Esophagus muscularis mucosa (tissue), 3 donors: Measurements from ENCODE around the gene PRM2.

ENCODE experiments used
- POLR2AphosphoS5 ChIP-seq, 2 donors: sonication (generic); formaldehyde crosslinking; IDR thresholded peaks; one replicate each; pipeline ENCODE4 v1.6.1; 2017; ENCODE audit warnings: antibody characterized with exemption in 2 of 2
- TF ChIP-seq, protein P1 (sequence below), 3 experiments: fragments of 200-600 bp in 2 of 3; fragments of 450-650 bp in 1 of 3; sonication (generic) in 2 of 3; IDR thresholded peaks; one replicate each; pipeline ENCODE4 v1.5.1; 2017 to 2019; ENCODE audit warnings: antibody characterized with exemption in 3 of 3, mild to moderate bottlenecking in 2 of 3, moderate library complexity in 1 of 3

DNA sequence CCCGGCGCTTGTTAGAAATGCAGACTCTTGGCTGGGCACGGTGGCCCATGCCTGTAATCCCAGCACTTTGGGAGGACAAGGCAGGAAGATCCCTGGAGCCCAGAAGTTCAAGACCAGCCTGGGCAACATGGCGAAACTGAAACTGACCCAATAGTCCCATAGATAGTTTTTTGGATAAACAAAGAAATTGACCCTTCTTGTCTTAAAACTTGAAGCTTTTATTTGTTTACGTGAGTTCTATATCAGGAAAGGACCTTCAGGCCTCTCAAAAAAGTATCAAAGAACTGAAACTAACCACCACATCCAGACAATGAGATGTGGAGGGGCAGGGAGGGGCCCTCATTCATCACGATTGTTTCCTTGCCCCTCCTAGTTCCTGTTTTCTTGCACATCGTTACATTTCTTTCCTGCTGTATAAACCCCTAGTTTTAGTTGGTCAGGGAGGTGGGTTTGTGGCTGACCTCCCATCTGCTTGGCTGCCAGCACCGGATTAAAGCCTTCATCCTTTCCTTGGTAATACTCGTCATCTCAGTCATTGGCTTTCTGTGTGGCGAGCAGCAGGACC lies 34.8 kb upstream of the PRM2 start:
- TF ChIP-seq, protein P1, sequence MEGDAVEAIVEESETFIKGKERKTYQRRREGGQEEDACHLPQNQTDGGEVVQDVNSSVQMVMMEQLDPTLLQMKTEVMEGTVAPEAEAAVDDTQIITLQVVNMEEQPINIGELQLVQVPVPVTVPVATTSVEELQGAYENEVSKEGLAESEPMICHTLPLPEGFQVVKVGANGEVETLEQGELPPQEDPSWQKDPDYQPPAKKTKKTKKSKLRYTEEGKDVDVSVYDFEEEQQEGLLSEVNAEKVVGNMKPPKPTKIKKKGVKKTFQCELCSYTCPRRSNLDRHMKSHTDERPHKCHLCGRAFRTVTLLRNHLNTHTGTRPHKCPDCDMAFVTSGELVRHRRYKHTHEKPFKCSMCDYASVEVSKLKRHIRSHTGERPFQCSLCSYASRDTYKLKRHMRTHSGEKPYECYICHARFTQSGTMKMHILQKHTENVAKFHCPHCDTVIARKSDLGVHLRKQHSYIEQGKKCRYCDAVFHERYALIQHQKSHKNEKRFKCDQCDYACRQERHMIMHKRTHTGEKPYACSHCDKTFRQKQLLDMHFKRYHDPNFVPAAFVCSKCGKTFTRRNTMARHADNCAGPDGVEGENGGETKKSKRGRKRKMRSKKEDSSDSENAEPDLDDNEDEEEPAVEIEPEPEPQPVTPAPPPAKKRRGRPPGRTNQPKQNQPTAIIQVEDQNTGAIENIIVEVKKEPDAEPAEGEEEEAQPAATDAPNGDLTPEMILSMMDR (IDR thresholded peaks at IDR 0.05) = no peak
- no peak for TF ChIP-seq POLR2AphosphoS5 (IDR thresholded peaks at IDR 0.05)
